Muscle layer of colon (tissue), 2 donors: Measurements from ENCODE around the gene ZNF648.
"Not testable (repeated sequence)": the region's sequence is repeated elsewhere in the genome, so short reads cannot be mapped to it uniquely, and the experiment has no call there.

Experiments used
- H3K27ac ChIP-seq: one replicate; pipeline ENCODE4 v1.7.0; 2013; ENCODE audit warnings: low read depth, mild to moderate bottlenecking, low read length, moderate library complexity
- H3K27me3 ChIP-seq, 2 donors: one replicate each; pipeline ENCODE4 v1.7.0; 2013; ENCODE audit warnings: low read length in 2 of 2, mild to moderate bottlenecking in 2 of 2; ENCODE audit not compliant: insufficient read depth in 2 of 2, control insufficient read depth in 1 of 2
- H3K36me3 ChIP-seq: one replicate; pipeline ENCODE4 v1.7.0; 2013; ENCODE audit warnings: mild to moderate bottlenecking, low read length; ENCODE audit not compliant: insufficient read depth
- H3K4me1 ChIP-seq: one replicate; pipeline ENCODE4 v1.7.0; 2013; ENCODE audit warnings: mild to moderate bottlenecking, low read length; ENCODE audit not compliant: insufficient read depth
- H3K4me3 ChIP-seq, 2 donors: one replicate each; pipeline ENCODE4 v1.7.0; 2013; ENCODE audit warnings: low read length in 2 of 2, low read depth in 1 of 2, mild to moderate bottlenecking in 1 of 2, moderate library complexity in 1 of 2
- H3K9ac ChIP-seq: one replicate; pipeline ENCODE4 v1.7.0; 2013; ENCODE audit warnings: low read length
- H3K9me3 ChIP-seq: one replicate; pipeline ENCODE4 v1.7.0; 2013; ENCODE audit warnings: mild to moderate bottlenecking, low read length
- donor health status: abdominal sarcoma.
- donor health status: Adenocarcinoma of cecum.

The ZNF648 gene

GRCh38 chr1:182061594-182061993, at the start of gene ZNF648:
TSS of gene ZNF648 (minus strand) at chr1:182061712. CDS start at chr1:182058010, 3,702 bp downstream.
- peaks cover 0 to 9% of the 10 kb centered on the region in 2 donors for H3K27me3 ChIP-seq
- no peaks in the 10 kb centered on the region for H3K36me3 ChIP-seq
- no peaks in the 10 kb centered on the region for H3K9me3 ChIP-seq
- H3K27ac ChIP-seq, result no peak within 1 kb of the TSS
- no peaks in the 10 kb centered on the region for H3K4me1 ChIP-seq
- no peak within 1 kb of the TSS for H3K9ac ChIP-seq
- H3K4me3 ChIP-seq, result no peak within 1 kb of the TSS

- no peaks in the 10 kb centered on the region for H3K9me3 ChIP-seq
- no peak overlapping the region for H3K9ac ChIP-seq
- H3K27ac ChIP-seq, result no peak overlapping the region
- no peaks in the 10 kb centered on the region for H3K4me1 ChIP-seq
- H3K36me3 ChIP-seq, result no peaks in the 10 kb centered on the region
- H3K27me3 ChIP-seq, result no peaks in the 10 kb centered on the region
- no peak overlapping the region for H3K4me3 ChIP-seq
Measured at GRCh38 chr1:182110635-182111034, 49.1 kb upstream of the ZNF648 start.

GRCh38 chr1:182109771-182110170, 48.3 kb upstream of the ZNF648 start:
- Histone ChIP-seq H3K27ac (no peak overlapping the region), H3K9me3 (no peaks in the 10 kb centered on the region), H3K4me3 (no peak overlapping the region), H3K9ac (no peak overlapping the region), H3K27me3 (no peaks in the 10 kb centered on the region), H3K36me3 (no peaks in the 10 kb centered on the region), H3K4me1 (no peaks in the 10 kb centered on the region)

- Histone ChIP-seq H3K4me1 (no peaks in the 10 kb centered on the region), H3K4me3 (no peak overlapping the region), H3K27ac (no peak overlapping the region), H3K9me3 (no peaks in the 10 kb centered on the region), H3K27me3 (no peaks in the 10 kb centered on the region), H3K36me3 (no peaks in the 10 kb centered on the region), H3K9ac (no peak overlapping the region)
Measured at GRCh38 chr1:182107209-182107608, 45.7 kb upstream of the ZNF648 start.

GRCh38 chr1:182102043-182102416, 40.5 kb upstream of the ZNF648 start:
- H3K27ac ChIP-seq, result no peak overlapping the region

GRCh38 chr1:182101415-182102042, 40.0 kb upstream of the ZNF648 start:
- H3K27ac ChIP-seq, result no peak overlapping the region

More at GRCh38 chr1:182102043-182102416, 40.5 kb upstream of the ZNF648 start:
- no peaks in the 10 kb centered on the region for H3K36me3 ChIP-seq
- no peaks in the 10 kb centered on the region for H3K9me3 ChIP-seq
- no peak overlapping the region for H3K9ac ChIP-seq
- no peaks in the 10 kb centered on the region for H3K4me1 ChIP-seq
- no peak overlapping the region for H3K4me3 ChIP-seq
- no peaks in the 10 kb centered on the region for H3K27me3 ChIP-seq

GRCh38 chr1:182098301-182098700, 36.8 kb upstream of the ZNF648 start:
- Histone ChIP-seq H3K27ac (no peak overlapping the region), H3K36me3 (no peaks in the 10 kb centered on the region), H3K9ac (no peak overlapping the region), H3K9me3 (no peaks in the 10 kb centered on the region), H3K27me3 (no peaks in the 10 kb centered on the region), H3K4me3 (no peak overlapping the region), H3K4me1 (no peaks in the 10 kb centered on the region)

More at GRCh38 chr1:182101415-182102042, 40.0 kb upstream of the ZNF648 start:
- Histone ChIP-seq H3K4me1 (no peaks in the 10 kb centered on the region), H3K36me3 (no peaks in the 10 kb centered on the region), H3K9ac (no peak overlapping the region), H3K9me3 (no peaks in the 10 kb centered on the region), H3K27me3 (no peaks in the 10 kb centered on the region), H3K4me3 (no peak overlapping the region)

- Histone ChIP-seq H3K4me3 (no peak overlapping the region), H3K36me3 (no peaks in the 10 kb centered on the region), H3K4me1 (no peaks in the 10 kb centered on the region), H3K27ac (no peak overlapping the region), H3K9ac (no peak overlapping the region), H3K9me3 (no peaks in the 10 kb centered on the region), H3K27me3 (no peaks in the 10 kb centered on the region)
Measured at GRCh38 chr1:182095946-182096345, 34.4 kb upstream of the ZNF648 start.

- H3K27ac ChIP-seq, H3K9me3 ChIP-seq, H3K9ac ChIP-seq, H3K4me1 ChIP-seq, H3K4me3 ChIP-seq, H3K36me3 ChIP-seq, H3K27me3 ChIP-seq: not testable (repeated sequence)
Measured at GRCh38 chr1:182094514-182095005, 33.0 kb upstream of the ZNF648 start.

GRCh38 chr1:182093781-182094180, 32.3 kb upstream of the ZNF648 start:
- no peaks in the 10 kb centered on the region for H3K36me3 ChIP-seq
- no peak overlapping the region for H3K9ac ChIP-seq
- no peaks in the 10 kb centered on the region for H3K27me3 ChIP-seq
- no peaks in the 10 kb centered on the region for H3K4me1 ChIP-seq
- H3K9me3 ChIP-seq, result no peaks in the 10 kb centered on the region
- H3K27ac ChIP-seq, result no peak overlapping the region
- no peak overlapping the region for H3K4me3 ChIP-seq

GRCh38 chr1:182092336-182092735, 30.8 kb upstream of the ZNF648 start:
- no peak overlapping the region for H3K4me3 ChIP-seq
- H3K27me3 ChIP-seq, result no peaks in the 10 kb centered on the region
- no peaks in the 10 kb centered on the region for H3K36me3 ChIP-seq
- no peak overlapping the region for H3K27ac ChIP-seq
- no peaks in the 10 kb centered on the region for H3K9me3 ChIP-seq
- H3K4me1 ChIP-seq, result no peaks in the 10 kb centered on the region
- no peak overlapping the region for H3K9ac ChIP-seq

GRCh38 chr1:182091083-182091482, 29.6 kb upstream of the ZNF648 start:
- Histone ChIP-seq H3K4me1 (no peaks in the 10 kb centered on the region), H3K9ac (no peak overlapping the region), H3K4me3 (no peak overlapping the region), H3K27me3 (no peaks in the 10 kb centered on the region), H3K27ac (no peak overlapping the region), H3K36me3 (no peaks in the 10 kb centered on the region), H3K9me3 (no peaks in the 10 kb centered on the region)
